Brain pericyte (primary cell): Measurements from ENCODE around the gene ME3.

Source experiments
- DNase-seq: peaks from one replicate; pipeline ENCODE4 v3.0.0-alpha.2; 2012; ENCODE audit warnings: low read depth, low spot score

The ME3 gene

DNA sequence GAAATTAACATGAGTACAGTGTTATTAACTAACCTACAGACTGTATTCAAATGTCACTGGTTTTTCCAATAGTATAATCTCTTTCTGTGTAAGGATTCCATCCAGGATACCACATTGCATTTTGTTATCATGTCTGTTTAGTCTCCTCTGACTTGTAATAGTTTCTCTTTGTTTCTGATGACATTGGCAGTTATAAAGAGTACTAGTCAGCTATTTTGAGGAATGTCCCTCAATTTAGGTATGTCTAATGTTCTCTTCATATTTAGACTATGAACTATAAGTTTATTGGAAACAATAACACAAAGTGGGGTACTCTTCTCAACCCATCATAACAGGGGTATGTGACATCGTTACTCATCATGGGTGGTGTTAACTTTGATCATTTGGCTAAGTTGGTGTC lies 20.3 kb upstream of the ME3 start:
- no peak for DNase-seq

DNA sequence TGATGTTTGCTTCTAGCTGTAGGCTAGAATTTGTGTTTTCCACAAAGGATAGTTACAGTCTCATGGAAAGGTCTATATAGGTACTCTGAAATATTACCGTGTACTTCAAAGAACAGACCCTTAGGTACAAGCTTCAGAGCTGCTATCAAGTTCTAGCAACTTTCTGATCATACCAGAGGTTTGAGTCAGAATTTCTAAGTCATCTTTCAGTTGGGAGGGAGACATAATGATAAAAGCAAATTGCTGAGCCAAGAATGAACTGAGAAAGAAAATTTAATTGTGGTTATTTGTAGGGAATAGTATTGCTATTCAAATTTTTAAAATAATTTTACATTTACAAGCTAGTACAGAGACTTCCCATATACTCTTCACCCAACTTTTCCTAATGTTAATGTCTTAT lies 19.9 kb upstream of the ME3 start:
- DNase-seq, result no peak

DNA sequence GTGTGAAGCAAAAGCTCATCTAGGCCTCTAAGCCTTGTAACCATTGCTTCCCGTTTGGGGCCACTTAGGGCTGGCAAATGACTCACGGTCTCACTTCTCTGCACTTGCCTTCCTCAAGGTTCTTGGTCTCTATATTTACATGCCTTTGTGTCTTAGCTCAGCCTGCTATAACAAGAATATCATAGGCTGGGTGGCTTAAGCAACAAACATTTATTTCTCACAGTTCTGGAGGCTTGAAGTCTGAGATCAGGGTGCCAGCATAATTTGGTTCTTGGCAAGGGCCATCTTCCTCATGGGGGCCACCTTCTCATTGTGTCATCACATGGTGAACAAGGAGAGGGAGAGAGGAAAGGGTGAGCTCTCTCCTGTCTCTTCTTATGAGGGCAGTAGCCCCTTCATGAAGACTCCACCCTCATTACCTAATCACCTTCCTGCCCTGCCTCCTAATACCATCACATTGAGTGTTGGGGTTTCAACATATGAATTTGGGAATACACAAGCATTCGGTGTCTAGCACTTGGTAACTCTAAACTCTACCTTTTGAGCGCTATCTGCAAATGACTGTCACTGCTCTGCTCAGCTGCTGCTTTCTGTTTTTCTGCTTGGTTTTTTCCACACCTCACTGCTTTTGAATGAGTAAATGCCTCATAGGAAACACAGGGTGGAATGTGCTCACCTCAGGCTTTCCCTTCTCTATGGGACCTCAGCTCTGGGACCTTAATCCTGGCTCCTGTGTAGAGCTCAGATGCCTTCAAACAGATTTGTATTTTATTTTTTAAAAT lies 16.2 kb upstream of the ME3 start:
- DNase-seq, result no peak

DNA sequence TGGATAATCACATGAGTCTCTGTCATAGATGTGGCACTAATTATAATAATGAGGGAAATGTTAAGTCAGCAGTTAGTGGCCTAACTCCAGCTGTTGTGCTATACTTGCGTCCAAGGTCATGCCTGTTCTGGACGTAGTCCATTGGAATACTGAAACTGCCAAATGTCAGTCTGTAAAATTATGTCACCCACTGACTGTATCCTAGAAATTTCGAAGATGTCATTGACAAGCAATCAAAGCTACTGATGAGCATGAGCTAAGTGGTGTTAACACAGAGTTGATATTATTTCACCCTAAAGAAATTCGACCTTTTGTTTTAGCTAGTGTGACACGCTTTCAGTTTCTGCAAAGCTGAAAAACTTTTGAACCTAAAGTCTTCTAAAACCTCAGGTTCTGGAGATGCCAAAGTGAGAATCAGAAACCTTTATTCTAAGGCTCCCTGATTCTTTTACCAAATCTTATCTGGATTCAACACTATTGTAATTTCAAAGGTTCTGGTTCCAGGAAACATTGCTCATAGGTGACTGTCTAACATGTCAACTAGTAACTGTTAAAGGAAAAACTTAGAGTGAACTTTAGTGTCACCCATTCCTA lies 14.9 kb upstream of the ME3 start:
- no peak for DNase-seq

DNA sequence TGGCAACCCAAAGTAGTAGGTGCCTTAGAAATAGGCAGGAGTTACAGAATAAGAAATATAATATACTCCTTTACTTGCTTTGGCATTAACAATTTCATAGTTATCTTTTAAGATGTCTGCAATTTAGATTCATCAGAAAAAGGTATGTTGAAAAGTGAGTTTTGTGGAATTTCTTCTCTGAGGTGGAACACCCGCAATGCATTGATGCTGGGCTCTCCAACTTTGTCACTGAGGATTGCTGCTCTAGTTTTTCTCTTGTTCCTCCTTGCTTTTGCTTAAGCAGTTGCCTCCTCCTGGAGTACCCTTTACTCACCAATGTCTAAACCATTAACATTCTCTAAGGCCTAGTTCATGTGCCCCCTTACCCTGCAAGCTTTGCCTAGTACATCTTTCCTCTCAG lies 14.1 kb upstream of the ME3 start:
- DNase-seq, result no peak

DNA sequence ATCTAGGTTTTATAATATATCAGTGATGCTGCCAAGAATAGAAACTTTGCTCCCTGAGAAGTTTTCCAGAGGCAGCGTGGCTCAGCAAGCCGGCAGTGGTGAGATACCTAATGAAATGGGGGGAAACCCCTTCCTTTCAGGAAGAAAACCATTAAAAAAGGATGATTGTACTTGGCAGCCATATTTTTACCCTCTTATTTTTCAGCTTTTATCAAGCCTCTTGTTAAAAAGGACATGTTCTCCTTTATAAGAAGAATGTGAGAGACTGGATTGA lies 9.0 kb upstream of the ME3 start:
- no peak for DNase-seq

DNA sequence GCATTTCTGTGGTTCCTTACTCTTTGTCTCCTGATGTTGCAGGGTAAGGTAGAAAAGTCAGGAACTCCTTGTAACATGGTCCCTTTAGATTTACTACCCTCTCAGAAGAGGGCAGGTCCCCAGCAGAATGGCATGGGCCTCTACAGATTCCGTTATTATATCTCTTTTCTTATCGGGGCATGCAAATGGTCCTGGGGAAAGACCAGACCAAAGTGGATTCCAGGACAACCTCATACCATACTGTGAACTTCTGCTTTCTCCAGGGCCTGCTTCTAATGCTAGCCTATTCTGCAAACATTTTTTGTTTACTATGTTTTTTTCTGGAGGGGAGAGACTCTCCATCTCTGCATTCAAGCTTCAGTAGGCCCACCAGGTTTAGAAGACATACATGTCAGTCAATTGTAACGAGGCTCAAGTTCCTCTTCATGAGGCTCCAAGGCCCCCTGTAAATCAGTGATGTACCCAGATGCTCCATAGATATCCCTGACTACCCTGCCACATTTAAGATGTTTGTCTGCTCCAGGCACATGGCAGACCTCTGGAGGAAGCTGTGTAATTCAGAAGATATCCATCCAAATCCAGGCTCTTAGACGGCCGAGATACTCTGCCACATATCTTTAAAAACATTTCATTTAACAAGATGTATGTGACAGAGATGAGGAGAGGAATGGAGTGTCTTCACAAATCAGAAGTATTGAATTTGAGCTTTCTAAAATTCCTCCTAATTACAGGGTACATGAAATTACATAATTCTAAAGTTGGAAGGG lies 8.5 kb upstream of the ME3 start:
- DNase-seq, result no peak

DNA sequence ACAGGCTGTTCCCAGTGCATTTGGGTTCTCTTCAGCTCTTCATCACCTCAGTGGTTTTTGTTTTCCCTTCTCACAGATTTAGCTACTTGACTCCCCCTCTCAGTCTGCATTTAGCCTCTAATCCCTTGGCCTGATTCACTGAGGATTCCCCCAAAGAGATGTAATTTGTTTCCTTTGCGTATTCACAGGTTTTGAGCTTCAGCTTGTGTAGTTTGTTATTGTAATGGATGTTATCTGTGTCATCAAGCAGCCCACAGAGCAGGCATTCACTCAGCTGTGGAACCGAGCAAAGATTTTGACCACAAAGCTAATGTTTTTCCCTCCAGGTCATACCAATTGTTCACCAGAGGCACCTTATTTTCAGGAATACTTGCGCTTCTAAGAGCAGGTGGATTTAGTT lies 6.4 kb upstream of the ME3 start:
- DNase-seq, result no peak

DNA sequence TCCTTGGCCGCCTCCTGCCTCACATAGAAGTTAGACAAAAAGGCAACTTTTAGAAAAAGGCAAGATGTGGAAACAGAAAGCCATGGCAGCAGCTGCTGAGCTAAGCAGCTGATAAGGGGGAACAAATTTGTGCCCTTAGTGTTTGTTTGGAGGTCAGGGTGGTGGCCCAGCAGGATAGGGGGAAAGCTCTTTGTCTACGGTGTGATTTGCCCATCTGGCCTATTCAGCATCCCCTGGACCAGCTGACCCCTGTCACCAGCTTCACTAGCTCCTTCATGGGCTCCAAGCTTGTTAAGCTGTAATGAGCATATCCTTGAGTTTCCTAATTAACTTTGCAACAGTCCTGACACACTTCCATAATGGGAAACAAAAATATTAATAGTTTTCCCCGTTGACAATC lies 5.9 kb upstream of the ME3 start:
- DNase-seq, result no peak

DNA sequence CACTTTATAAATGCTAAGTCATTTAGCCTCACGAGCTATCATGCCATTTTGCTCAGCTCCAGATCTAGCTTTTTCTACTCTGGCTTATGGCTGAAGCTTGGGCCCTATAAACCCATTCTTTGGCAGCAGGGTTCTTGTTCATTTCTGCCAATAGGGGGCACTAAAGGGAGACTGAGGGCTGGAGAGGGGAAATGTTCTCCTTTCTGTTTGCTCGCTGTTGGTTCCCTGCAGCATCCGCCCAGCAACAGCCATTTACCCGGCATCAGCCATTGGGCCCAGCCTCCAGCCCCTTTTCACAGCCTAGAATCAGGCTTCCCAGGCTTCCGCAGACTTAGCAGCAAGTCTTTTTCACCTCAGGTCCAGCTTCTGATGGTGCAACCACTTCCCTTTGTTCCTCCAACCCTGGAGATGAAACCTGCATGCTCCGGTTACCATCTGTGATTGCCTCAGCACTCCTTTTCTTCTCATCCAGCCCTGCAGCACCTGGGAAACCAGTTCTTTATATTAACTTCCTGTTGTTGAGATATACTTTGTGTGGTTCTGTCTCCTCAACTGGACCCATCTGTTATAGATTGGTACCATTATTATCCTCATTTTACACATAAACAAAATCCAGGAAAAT lies 4.2 kb upstream of the ME3 start:
- DNase-seq, result no peak

DNA sequence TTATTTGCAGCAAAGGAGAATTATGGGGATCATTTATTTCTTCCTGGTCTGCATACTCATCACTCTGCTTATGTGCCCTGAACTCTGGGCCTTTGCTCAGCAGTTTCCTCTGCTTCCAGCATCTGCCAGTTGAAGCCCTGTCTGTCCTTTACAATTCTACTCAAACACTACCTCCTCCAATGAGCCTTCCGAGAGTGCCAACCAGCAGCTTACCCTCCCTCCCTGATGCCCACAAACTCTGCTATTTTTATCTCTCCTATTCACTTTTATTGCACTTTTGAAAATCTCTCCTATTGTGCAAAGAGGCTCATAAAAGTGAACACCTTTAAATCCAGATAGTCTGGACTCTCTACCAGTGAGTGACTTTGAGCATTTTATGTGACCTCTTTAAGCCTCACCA lies 3.6 kb upstream of the ME3 start:
- DNase-seq, result no peak

DNA sequence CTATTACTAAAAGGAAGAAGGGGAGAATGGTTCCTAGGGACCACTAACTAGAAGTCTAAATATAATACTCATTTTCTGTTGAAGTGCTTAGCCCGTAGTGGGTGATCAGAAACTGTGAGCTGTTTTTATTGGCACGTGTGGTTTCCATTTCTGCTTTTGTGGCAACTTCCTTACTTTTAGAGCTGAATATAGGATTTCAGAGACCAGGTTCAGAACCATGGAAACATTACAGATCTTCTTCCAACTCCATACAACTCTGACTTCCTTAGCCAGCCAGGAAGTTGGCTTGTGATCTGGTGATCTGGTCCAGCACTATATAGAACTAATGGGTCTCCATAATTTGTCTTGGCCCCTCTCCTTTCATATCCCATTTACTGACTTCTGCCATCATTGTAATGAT lies 2.6 kb upstream of the ME3 start:
- no peak for DNase-seq

DNA sequence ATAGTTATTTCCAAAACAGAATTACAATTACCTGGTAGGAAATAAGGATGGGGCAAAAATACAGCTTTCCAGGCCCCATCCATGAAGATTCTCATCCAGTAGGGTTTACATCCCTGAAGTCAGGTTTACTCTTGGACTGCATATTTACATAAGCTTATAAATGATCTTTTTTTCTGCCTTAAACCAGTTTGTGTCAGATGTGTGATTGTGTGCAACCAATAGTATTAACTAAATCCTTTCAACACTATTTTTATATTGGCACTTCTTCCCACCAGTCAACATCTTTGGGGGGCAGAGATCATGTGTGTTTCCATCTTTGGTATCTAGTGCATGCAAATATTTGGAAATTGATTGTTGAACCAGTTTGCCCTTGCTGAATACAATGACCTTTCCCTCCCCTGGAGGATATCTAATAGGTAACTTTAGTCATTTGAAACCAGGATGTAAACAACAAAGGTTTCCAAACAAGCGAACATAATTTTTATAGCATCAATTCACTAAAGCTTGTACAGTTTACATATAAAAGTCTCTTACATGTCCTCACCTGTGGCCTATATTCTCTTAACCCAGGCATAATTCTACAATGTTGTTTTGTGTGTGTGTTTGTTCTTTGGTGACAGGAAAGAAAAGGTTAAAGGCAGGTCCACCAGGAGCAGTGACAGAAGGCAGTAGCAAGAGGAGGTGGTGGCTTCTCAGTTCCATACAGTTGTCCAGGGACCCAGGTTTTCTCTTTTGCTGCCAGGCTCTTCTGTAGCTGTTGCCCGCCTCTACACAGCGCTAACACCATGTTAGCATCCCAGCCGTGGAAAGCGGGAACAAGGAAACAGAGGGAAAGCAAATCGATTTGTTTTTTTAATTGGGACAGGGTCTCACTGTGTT lies 1.7 kb upstream of the ME3 start:
- no peak for DNase-seq

DNA sequence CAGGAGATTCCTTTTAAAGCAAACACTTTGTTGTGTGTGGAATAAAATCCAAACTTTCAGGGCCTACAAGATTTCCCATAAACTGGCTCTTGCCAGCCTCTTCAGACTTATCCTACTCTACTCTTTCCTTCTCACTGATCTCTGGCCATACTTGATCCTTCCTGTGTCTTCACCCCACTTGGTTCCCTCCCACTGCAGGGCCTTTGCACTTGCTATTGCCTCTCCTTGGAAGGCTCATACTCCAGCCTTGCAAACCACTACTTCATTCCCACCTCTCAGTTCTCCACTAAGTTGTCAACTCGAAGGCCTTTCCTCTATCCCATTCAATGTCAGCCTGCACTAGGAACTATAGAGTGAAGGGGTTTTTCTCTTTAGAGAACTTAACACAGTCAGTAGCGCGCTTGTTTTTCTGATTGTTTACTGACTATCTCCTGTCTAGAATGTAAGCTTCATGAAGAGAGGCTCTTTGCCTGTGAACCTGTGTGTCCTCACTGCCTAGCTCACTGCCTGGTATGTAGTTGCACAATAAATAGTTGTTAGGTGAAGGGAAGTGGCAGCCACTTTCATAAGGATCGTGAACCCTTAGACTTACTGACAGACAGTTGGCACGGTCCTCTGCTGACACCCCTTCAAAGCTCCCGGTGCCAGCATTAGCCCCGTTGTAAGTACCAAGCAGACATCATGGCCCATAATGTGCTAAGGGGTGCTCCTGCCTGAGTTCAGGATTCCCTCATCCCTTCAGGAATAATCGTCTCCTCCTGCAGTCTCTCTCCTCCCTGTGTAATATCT lies 833 bp upstream of the ME3 start:
- DNase-seq, result no peak

DNA sequence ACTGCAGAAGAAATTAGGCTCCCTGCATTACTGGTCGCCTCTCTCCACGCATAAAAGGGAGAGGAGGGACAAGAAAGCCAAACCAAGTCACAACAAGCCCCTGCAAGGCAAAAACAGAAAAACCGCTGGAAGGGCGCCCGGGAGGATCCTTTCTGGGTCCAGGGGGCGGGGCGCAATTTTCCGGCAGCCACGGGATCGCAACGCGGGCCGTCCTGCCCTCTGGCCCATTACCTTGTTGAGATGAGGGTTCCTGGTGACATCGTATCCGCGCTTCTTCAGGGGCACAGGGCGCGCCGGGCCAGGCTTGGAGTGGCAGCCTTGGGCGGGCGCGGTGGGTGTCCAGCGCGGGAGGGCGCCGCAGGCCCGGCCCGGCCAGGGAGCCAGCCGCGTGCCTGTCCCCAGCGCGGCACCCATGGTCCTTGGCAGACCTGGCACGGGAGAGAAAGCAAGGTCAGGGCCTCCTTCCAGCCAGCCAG lies 847 bp downstream of the ME3 start:
- no peak for DNase-seq

DNA sequence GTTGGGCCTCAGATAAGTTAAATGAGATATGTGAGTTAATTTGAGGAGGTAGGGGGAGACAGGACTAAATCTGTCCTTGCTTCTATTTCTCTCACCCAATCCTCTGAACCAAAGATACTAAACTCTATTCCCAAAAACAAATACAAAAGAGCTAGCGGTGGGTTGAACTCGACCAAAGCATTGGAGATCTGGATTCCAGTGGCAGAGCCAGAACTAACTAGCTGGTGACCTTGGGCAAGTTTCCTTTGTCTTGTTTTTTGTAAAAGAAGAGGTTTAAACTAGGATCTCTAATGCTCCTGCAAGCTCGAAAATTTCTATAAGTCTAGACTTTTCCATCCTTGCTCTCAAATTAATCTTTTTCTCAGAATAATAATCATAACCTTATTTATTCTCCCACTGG lies 1.5 kb downstream of the ME3 start:
- DNase-seq, result no peak

DNA sequence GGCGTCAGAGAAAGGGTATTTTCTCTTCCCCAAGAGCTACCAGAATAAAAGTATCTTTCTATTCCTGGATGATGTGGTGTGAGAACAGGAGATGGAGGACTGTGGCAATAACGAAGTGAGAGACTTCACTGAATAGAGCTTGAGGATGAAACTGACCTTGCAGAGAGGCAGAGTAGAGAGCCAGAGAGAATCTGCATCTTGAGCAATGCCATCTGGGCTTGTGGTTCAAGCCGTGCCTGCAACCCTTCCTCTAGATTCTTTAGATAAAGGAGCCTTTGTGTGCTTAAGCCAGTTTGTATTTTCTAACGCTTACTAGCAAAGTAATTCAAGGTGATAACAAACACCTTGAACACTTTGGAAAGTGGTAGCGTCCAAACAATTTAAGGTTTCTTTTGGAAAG lies 2.2 kb downstream of the ME3 start:
- no peak for DNase-seq

DNA sequence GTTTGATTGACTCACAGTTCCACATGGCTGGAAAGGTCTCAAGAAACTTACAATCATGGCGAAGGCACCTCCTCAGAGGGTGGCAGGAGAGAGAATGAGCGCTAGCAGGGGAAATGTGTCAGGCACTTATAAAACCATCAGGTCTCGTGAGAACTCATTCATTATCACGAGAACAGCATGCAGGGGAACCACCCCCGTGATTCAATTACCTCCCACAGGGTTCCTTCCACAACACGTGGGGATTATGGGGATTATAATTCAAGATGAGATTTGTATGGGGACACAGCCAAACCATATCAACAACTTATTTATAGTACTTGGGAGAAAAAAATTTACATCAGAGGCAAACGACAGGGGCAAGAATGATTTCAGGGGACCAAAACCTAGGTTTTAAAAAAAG lies 3.0 kb downstream of the ME3 start:
- no peak for DNase-seq

DNA sequence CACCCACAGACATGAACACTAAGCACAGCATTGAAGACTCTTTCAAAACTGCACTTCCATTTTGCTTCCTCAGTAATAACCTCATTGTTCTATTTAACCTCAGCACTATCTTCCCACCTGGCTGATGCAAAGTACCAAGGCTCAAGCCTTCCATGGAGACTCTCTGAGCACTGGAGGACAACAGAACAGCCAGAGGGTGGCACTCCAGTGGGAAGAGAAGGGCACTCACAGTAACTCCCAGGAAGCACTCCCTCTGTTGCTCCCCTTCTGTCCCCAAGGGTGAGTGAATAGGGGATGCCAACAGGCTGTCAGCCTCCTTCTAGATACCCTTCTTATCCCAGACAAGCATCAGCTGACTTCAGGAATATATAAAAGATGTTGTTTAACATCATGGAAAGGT lies 3.5 kb downstream of the ME3 start:
- DNase-seq, result no peak

DNA sequence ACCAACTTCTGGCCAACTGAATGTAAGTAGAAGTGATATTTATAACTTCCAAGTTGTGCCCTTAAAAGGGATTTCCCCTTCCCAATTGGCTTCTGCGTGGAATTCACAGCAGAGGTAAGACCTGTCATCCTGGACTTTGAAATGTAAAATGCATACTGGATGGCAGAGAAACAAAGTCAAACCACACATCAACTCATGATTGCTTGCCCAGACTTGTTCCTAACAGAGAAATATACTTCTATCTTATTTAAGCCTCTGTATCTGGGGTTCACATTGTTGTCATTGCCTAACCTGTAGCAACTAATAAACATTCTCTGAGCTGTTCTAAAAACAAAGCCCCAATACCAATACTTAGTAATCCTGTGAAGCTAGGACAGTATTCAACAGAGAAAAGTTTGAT lies 6.2 kb downstream of the ME3 start:
- DNase-seq, result no peak

DNA sequence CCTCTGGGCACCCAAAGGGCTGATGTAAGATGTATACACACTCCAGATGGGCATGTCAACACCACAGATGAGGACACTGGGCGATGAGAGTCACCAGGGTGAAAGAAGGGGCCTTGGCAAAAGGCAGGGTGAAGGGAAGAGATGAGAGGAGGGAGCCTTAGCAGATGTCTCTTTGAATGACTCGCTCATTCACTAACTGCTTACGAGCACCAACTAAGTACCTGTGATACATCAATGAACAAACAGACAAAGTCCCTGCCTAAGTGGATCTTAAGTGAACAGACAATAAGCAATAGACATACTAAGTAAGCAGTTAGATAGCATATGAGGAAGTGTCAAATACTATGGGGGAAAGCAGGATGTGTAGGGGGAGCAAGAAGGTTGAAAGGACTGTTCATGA lies 7.5 kb downstream of the ME3 start:
- no peak for DNase-seq
